GM23338 (cell line): ENCODE measurements around the gene RXRA. TPM values are rescaled to one million over a fixed set of nuclear protein-coding genes. Genes with fewer than 3 reads are reported as not detected.
A peak's percentile ranks its signal among the peaks of the same experiment; 100 is the strongest.

Experiments used
- ATAC-seq: fragments of 200-7000 bp; cut with Tn5 transposase; 3 replicates; pipeline ENCODE4 v1.9.1; 2020
- DNase-seq: peaks from one replicate; pipeline ENCODE4 v3.0.0-alpha.2; 2015; ENCODE audit warnings: low spot score
- H2AFZ ChIP-seq: fragments of 200-600 bp; sonication (generic); 2 replicates; pipeline ENCODE4 v1.8.0; 2016; ENCODE audit warnings: antibody characterized with exemption, mild to moderate bottlenecking, moderate library complexity
- H3F3A ChIP-seq: fragments of 200-600 bp; sonication (generic); replicated peaks from 2 replicates; pipeline ENCODE4 v1.8.0; 2017; ENCODE audit warnings: antibody characterized with exemption, mixed run types, low read depth
- H3K27ac ChIP-seq: fragments of 200-600 bp; sonication (generic); 2 replicates; pipeline ENCODE4 v1.6.1; 2016; ENCODE audit warnings: low read depth
- H3K27me3 ChIP-seq: fragments of 200-600 bp; sonication (generic); 2 replicates; pipeline ENCODE4 v1.8.0; 2016; ENCODE audit warnings: mild to moderate bottlenecking, mixed run types, moderate library complexity; ENCODE audit not compliant: insufficient read depth
- H3K36me3 ChIP-seq: fragments of 200-600 bp; sonication (generic); 2 replicates; pipeline ENCODE4 v1.8.0; 2016; ENCODE audit warnings: mild to moderate bottlenecking; ENCODE audit not compliant: insufficient read depth
- H3K4me1 ChIP-seq: fragments of 200-600 bp; sonication (generic); 2 replicates; pipeline ENCODE4 v1.8.0; 2016; ENCODE audit warnings: mild to moderate bottlenecking, moderate library complexity; ENCODE audit not compliant: insufficient read depth
- H3K4me2 ChIP-seq: fragments of 200-600 bp; sonication (generic); 2 replicates; pipeline ENCODE4 v1.7.1; 2017; ENCODE audit warnings: mixed run types
- H3K4me3 ChIP-seq: fragments of 200-600 bp; sonication (generic); 2 replicates; pipeline ENCODE4 v1.6.1; 2016; ENCODE audit warnings: mixed run types
- H3K79me2 ChIP-seq: fragments of 200-600 bp; sonication (generic); replicated peaks from 2 replicates; pipeline ENCODE4 v1.8.0; 2017; ENCODE audit warnings: mild to moderate bottlenecking; ENCODE audit not compliant: insufficient read depth
- H3K9me2 ChIP-seq: fragments of 200-600 bp; sonication (generic); 2 replicates; pipeline ENCODE4 v1.8.0; 2017; ENCODE audit not compliant: insufficient read depth
- H4K20me1 ChIP-seq: fragments of 200-600 bp; sonication (generic); replicated peaks from 2 replicates; pipeline ENCODE4 v1.8.0; 2017; ENCODE audit warnings: mild to moderate bottlenecking; ENCODE audit not compliant: insufficient read depth
- H3K27ac Mint-ChIP-seq: 2 replicates; pipeline ENCODE4 v1.8.0; 2020; ENCODE audit warnings: inconsistent platforms, mild to moderate bottlenecking, moderate library complexity, mixed read lengths
- H3K27me3 Mint-ChIP-seq: 3 replicates; pipeline ENCODE4 v1.8.0; 2022; ENCODE audit warnings: low read depth, mild to moderate bottlenecking, moderate library complexity, mixed read lengths, inconsistent platforms; ENCODE audit not compliant: insufficient read depth, poor library complexity
- H3K36me3 Mint-ChIP-seq: 3 replicates; pipeline ENCODE4 v1.8.0; 2021; ENCODE audit warnings: low read depth, mild to moderate bottlenecking, inconsistent platforms, moderate library complexity, mixed read lengths
- H3K4me1 Mint-ChIP-seq: 3 replicates; pipeline ENCODE4 v1.8.0; 2020; ENCODE audit warnings: mild to moderate bottlenecking, inconsistent platforms, mixed read lengths
- H3K4me3 Mint-ChIP-seq: 3 replicates; pipeline ENCODE4 v1.8.0; 2021; ENCODE audit warnings: moderate library complexity, mild to moderate bottlenecking, inconsistent platforms, mixed read lengths
- H3K9me3 Mint-ChIP-seq: 3 replicates; pipeline ENCODE4 v1.8.0; 2020; ENCODE audit warnings: moderate library complexity, mild to moderate bottlenecking, inconsistent platforms, mixed read lengths
- CREB1 ChIP-seq: fragments of 250-450 bp; sonication (Bioruptor Pico); IDR thresholded peaks from 2 replicates; pipeline ENCODE4 v1.5.0; 2020; ENCODE audit warnings: low read depth, mild to moderate bottlenecking, moderate library complexity
- EZH2 ChIP-seq: fragments of 200-600 bp; sonication (generic); IDR thresholded peaks from one replicate; pipeline ENCODE4 v1.8.0; 2017; ENCODE audit warnings: antibody characterized with exemption, mild to moderate bottlenecking, low read depth; ENCODE audit not compliant: unreplicated experiment
- EZH2phosphoT487 ChIP-seq: fragments of 200-600 bp; sonication (generic); IDR thresholded peaks from one replicate; pipeline ENCODE4 v1.8.1; 2018; ENCODE audit warnings: antibody characterized with exemption; ENCODE audit not compliant: unreplicated experiment
- JUNB ChIP-seq: IDR thresholded peaks from one replicate; pipeline ENCODE4 v1.6.1; 2016; ENCODE audit warnings: antibody characterized with exemption; ENCODE audit not compliant: unreplicated experiment
- NANOG ChIP-seq: IDR thresholded peaks from 2 replicates; pipeline ENCODE4 v1.6.1; 2016; ENCODE audit warnings: antibody characterized with exemption, borderline replicate concordance
- POLR2AphosphoS5 ChIP-seq: IDR thresholded peaks from 2 replicates; pipeline ENCODE4 v1.6.1; 2016; ENCODE audit warnings: antibody characterized with exemption, low read depth
- STAT1 ChIP-seq: IDR thresholded peaks from one replicate; pipeline ENCODE4 v1.6.1; 2016; ENCODE audit warnings: antibody characterized with exemption; ENCODE audit not compliant: unreplicated experiment
- ZNF114 ChIP-seq: fragments of 250-450 bp; sonication (Bioruptor Pico); IDR thresholded peaks from 2 replicates; pipeline ENCODE4 v1.5.0; 2020; ENCODE audit warnings: mild to moderate bottlenecking, moderate library complexity
- ZNF331 ChIP-seq: fragments of 250-450 bp; sonication (Bioruptor Pico); IDR thresholded peaks from 2 replicates; pipeline ENCODE4 v1.5.0; 2020; ENCODE audit warnings: low read depth, mild to moderate bottlenecking, moderate library complexity
- polyA plus RNA-seq: library from polyadenylated mRNA; unstranded; fragments of >200 nt; fragmentation: Nextera tagmentation; extraction: Ambion mirVana; gene quantifications from 2 replicates; pipeline ENCODE4 v1.2.1, GENCODE V29; 2016
- total RNA-seq: library from RNA; depleted of rRNA; stranded (reverse); fragments of >200 nt; shearing (Covaris generic); gene quantifications from 2 replicates; pipeline ENCODE4 v1.2.3, GENCODE V29; 2014
- TF ChIP-seq, protein P1 (sequence below): IDR thresholded peaks from one replicate; pipeline ENCODE4 v1.6.1; 2018; ENCODE audit warnings: antibody characterized with exemption; ENCODE audit not compliant: unreplicated experiment
- TF ChIP-seq, protein P2 (sequence below): IDR thresholded peaks from 2 replicates; pipeline ENCODE4 v1.6.1; 2016; ENCODE audit warnings: antibody characterized with exemption
- TF ChIP-seq, protein P3 (sequence below), 2 experiments: fragments of 200-600 bp in 1 of 2; sonication (generic) in 1 of 2; conservative IDR thresholded peaks; 2 replicates each; pipeline versions ENCODE4 v1.5.1 to v1.6.1; 2016 to 2017; ENCODE audit warnings: antibody characterized with exemption in 2 of 2, low read depth in 2 of 2, mild to moderate bottlenecking in 2 of 2, moderate library complexity in 1 of 2
- TF ChIP-seq, protein P4 (sequence below): fragments of 250-450 bp; sonication (Bioruptor Pico); IDR thresholded peaks from 2 replicates; pipeline ENCODE4 v1.5.0; 2020; ENCODE audit warnings: mild to moderate bottlenecking, moderate library complexity

RXRA gene
- total and polyA plus RNA-seq, 2 experiments from 2014 or later, result 4.9 to 17.9 TPM

DNA sequence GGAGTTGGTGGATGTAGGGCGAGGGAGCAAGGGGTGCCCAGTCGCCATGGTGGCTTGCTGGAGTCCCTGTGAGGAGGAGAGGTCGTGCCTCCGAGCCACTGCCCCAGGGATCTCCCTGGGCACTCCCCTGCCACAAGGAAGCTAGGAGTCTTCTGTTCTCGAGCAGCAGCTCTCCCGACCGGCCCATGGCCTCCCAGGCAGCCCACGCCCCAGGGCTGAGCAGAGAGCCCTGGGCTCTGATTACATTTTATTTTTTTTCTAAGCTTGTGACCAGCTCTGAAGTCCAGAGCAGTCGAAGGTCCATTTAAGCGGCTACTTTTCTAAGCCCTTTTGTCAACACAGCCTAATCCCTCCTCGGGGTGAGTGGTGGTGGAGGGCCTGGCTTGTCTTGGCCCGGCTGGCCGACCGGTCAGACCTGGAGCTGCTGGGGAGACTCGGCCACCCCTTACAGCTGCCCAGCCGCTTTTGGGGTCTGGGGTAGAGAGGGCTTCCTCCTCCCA lies 2.1 kb downstream of the RXRA start:
- Mint-ChIP-seq H3K27me3 (peaks cover 12% of the 10 kb centered on the region), H3K9me3 (no peaks in the 10 kb centered on the region), H3K4me3 (peak overlapping the region; percentile 69; the same call in 2 of the 3 replicates), H3K27ac (no peak overlapping the region), H3K36me3 (no peaks in the 10 kb centered on the region), H3K4me1 (peaks cover 30% of the 10 kb centered on the region)
- H3K79me2 ChIP-seq, result peaks cover 63% of the 10 kb centered on the region
- no peaks in the 10 kb centered on the region for H3K36me3 ChIP-seq
- ATAC-seq, result no peak
- DNase-seq, result no peak
- H3K4me2 ChIP-seq, result no peak overlapping the region
- H3K4me3 ChIP-seq, result no peak overlapping the region
- H3K4me1 ChIP-seq, result peaks cover 2% of the 10 kb centered on the region; the same call in 1 of the 2 replicates
- H2AFZ ChIP-seq, result no peak overlapping the region
- peaks cover 12% of the 10 kb centered on the region; the same call in 1 of the 2 replicates for H4K20me1 ChIP-seq
- H3F3A ChIP-seq, result 0 out of 2 replicates have a peak, but pooled peaks cover 5% of the 10 kb centered on the region
- H3K27me3 ChIP-seq, result peaks cover 3% of the 10 kb centered on the region; the same call in 1 of the 2 replicates
- TF ChIP-seq, protein P1, sequence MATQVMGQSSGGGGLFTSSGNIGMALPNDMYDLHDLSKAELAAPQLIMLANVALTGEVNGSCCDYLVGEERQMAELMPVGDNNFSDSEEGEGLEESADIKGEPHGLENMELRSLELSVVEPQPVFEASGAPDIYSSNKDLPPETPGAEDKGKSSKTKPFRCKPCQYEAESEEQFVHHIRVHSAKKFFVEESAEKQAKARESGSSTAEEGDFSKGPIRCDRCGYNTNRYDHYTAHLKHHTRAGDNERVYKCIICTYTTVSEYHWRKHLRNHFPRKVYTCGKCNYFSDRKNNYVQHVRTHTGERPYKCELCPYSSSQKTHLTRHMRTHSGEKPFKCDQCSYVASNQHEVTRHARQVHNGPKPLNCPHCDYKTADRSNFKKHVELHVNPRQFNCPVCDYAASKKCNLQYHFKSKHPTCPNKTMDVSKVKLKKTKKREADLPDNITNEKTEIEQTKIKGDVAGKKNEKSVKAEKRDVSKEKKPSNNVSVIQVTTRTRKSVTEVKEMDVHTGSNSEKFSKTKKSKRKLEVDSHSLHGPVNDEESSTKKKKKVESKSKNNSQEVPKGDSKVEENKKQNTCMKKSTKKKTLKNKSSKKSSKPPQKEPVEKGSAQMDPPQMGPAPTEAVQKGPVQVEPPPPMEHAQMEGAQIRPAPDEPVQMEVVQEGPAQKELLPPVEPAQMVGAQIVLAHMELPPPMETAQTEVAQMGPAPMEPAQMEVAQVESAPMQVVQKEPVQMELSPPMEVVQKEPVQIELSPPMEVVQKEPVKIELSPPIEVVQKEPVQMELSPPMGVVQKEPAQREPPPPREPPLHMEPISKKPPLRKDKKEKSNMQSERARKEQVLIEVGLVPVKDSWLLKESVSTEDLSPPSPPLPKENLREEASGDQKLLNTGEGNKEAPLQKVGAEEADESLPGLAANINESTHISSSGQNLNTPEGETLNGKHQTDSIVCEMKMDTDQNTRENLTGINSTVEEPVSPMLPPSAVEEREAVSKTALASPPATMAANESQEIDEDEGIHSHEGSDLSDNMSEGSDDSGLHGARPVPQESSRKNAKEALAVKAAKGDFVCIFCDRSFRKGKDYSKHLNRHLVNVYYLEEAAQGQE, result no peak
- TF ChIP-seq POLR2AphosphoS5, result no peak
- TF ChIP-seq ZNF331 (CRISPR knock-in tag), result no peak
- TF ChIP-seq, protein P2, sequence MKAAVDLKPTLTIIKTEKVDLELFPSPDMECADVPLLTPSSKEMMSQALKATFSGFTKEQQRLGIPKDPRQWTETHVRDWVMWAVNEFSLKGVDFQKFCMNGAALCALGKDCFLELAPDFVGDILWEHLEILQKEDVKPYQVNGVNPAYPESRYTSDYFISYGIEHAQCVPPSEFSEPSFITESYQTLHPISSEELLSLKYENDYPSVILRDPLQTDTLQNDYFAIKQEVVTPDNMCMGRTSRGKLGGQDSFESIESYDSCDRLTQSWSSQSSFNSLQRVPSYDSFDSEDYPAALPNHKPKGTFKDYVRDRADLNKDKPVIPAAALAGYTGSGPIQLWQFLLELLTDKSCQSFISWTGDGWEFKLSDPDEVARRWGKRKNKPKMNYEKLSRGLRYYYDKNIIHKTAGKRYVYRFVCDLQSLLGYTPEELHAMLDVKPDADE, result no peak
- no peak for TF ChIP-seq JUNB
- no peak for TF ChIP-seq EZH2phosphoT487
- no peak for TF ChIP-seq ZNF114 (CRISPR knock-in tag)
- TF ChIP-seq EZH2, result no peak
- TF ChIP-seq NANOG, result no peak
- TF ChIP-seq, protein P3, sequence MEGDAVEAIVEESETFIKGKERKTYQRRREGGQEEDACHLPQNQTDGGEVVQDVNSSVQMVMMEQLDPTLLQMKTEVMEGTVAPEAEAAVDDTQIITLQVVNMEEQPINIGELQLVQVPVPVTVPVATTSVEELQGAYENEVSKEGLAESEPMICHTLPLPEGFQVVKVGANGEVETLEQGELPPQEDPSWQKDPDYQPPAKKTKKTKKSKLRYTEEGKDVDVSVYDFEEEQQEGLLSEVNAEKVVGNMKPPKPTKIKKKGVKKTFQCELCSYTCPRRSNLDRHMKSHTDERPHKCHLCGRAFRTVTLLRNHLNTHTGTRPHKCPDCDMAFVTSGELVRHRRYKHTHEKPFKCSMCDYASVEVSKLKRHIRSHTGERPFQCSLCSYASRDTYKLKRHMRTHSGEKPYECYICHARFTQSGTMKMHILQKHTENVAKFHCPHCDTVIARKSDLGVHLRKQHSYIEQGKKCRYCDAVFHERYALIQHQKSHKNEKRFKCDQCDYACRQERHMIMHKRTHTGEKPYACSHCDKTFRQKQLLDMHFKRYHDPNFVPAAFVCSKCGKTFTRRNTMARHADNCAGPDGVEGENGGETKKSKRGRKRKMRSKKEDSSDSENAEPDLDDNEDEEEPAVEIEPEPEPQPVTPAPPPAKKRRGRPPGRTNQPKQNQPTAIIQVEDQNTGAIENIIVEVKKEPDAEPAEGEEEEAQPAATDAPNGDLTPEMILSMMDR (conservative IDR thresholded peaks at IDR 0.05; ENCODE audit: low read depth in 2 of 2), result no peak
- no peak for TF ChIP-seq CREB1 (CRISPR knock-in tag)
- no peak for TF ChIP-seq STAT1
- TF ChIP-seq, protein P4, sequence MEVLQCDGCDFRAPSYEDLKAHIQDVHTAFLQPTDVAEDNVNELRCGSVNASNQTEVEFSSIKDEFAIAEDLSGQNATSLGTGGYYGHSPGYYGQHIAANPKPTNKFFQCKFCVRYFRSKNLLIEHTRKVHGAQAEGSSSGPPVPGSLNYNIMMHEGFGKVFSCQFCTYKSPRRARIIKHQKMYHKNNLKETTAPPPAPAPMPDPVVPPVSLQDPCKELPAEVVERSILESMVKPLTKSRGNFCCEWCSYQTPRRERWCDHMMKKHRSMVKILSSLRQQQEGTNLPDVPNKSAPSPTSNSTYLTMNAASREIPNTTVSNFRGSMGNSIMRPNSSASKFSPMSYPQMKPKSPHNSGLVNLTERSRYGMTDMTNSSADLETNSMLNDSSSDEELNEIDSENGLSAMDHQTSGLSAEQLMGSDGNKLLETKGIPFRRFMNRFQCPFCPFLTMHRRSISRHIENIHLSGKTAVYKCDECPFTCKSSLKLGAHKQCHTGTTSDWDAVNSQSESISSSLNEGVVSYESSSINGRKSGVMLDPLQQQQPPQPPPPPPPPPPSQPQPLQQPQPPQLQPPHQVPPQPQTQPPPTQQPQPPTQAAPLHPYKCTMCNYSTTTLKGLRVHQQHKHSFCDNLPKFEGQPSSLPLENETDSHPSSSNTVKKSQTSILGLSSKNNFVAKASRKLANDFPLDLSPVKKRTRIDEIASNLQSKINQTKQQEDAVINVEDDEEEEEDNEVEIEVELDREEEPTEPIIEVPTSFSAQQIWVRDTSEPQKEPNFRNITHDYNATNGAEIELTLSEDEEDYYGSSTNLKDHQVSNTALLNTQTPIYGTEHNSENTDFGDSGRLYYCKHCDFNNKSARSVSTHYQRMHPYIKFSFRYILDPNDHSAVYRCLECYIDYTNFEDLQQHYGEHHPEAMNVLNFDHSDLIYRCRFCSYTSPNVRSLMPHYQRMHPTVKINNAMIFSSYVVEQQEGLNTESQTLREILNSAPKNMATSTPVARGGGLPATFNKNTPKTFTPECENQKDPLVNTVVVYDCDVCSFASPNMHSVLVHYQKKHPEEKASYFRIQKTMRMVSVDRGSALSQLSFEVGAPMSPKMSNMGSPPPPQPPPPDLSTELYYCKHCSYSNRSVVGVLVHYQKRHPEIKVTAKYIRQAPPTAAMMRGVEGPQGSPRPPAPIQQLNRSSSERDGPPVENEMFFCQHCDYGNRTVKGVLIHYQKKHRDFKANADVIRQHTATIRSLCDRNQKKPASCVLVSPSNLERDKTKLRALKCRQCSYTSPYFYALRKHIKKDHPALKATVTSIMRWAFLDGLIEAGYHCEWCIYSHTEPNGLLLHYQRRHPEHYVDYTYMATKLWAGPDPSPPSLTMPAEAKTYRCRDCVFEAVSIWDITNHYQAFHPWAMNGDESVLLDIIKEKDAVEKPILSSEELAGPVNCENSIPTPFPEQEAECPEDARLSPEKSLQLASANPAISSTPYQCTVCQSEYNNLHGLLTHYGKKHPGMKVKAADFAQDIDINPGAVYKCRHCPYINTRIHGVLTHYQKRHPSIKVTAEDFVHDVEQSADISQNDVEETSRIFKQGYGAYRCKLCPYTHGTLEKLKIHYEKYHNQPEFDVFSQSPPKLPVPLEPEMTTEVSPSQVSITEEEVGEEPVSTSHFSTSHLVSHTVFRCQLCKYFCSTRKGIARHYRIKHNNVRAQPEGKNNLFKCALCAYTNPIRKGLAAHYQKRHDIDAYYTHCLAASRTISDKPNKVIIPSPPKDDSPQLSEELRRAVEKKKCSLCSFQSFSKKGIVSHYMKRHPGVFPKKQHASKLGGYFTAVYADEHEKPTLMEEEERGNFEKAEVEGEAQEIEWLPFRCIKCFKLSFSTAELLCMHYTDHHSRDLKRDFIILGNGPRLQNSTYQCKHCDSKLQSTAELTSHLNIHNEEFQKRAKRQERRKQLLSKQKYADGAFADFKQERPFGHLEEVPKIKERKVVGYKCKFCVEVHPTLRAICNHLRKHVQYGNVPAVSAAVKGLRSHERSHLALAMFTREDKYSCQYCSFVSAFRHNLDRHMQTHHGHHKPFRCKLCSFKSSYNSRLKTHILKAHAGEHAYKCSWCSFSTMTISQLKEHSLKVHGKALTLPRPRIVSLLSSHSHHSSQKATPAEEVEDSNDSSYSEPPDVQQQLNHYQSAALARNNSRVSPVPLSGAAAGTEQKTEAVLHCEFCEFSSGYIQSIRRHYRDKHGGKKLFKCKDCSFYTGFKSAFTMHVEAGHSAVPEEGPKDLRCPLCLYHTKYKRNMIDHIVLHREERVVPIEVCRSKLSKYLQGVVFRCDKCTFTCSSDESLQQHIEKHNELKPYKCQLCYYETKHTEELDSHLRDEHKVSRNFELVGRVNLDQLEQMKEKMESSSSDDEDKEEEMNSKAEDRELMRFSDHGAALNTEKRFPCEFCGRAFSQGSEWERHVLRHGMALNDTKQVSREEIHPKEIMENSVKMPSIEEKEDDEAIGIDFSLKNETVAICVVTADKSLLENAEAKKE (CRISPR knock-in tag), result no peak
- H3K27ac ChIP-seq, result 0 out of 2 replicates have a peak overlapping the region, but pooled peaks have one; percentile 19
- H3K9me2 ChIP-seq, result no peaks in the 10 kb centered on the region
